GM19468 (cell line): ENCODE measurements around the gene ACBD5.
"Not testable (repeated sequence)": the region's sequence is repeated elsewhere in the genome, so short reads cannot be mapped to it uniquely, and the experiment has no call there.

ENCODE experiments used
- ATAC-seq: cut with Tn5 transposase; IDR thresholded peaks from one replicate; pipeline ENCODE4 v1.9.1; 2021; ENCODE audit warnings: mild to moderate bottlenecking, moderate library complexity, moderate number of reproducible peaks; ENCODE audit not compliant: unreplicated experiment; ENCODE audit errors: extremely low read depth

The ACBD5 gene

GRCh38 chr10:27240212-27241009, at the start of gene ACBD5:
Gene ACBD5, minus strand, starts transcription at chr10:27240797. Its CDS starts 109 bp downstream, at chr10:27240688.
- ATAC-seq = peak; percentile 9

- ATAC-seq = no peak
These were observed 44.5 kb upstream of the ACBD5 start for GRCh38 chr10:27285093-27285492.

- no peak for ATAC-seq
These were observed 36.0 kb upstream of the ACBD5 start for GRCh38 chr10:27276581-27276980.

- ATAC-seq = not testable (repeated sequence)
These were observed 25.4 kb upstream of the ACBD5 start for GRCh38 chr10:27266025-27266424.

- ATAC-seq = not testable (repeated sequence)
These were observed 22.2 kb upstream of the ACBD5 start for GRCh38 chr10:27262788-27263187.

GRCh38 chr10:27258838-27259812, 18.5 kb upstream of the ACBD5 start:
- ATAC-seq = no peak

- no peak for ATAC-seq
These were observed 17.9 kb upstream of the ACBD5 start for GRCh38 chr10:27258492-27258837.

GRCh38 chr10:27256299-27257189, 15.9 kb upstream of the ACBD5 start:
- no peak for ATAC-seq

GRCh38 chr10:27253576-27253975, 13.0 kb upstream of the ACBD5 start:
- no peak for ATAC-seq

GRCh38 chr10:27252267-27253000, 11.8 kb upstream of the ACBD5 start:
- peak; percentile 95 for ATAC-seq

- ATAC-seq = no peak
These were observed 11.0 kb upstream of the ACBD5 start for GRCh38 chr10:27251554-27251953.

GRCh38 chr10:27248215-27248614, 7.6 kb upstream of the ACBD5 start:
- ATAC-seq = no peak

GRCh38 chr10:27247441-27247840, 6.8 kb upstream of the ACBD5 start:
- no peak for ATAC-seq

- ATAC-seq = no peak
These were observed 6.4 kb upstream of the ACBD5 start for GRCh38 chr10:27247006-27247405.

- no peak for ATAC-seq
These were observed 5.2 kb upstream of the ACBD5 start for GRCh38 chr10:27245836-27246235.

- ATAC-seq = no peak
These were observed 4.4 kb upstream of the ACBD5 start for GRCh38 chr10:27244976-27245375.

- no peak for ATAC-seq
These were observed 2.5 kb upstream of the ACBD5 start for GRCh38 chr10:27242951-27243551.

- no peak for ATAC-seq
These were observed 1.9 kb upstream of the ACBD5 start for GRCh38 chr10:27242473-27242950.
